Activated B cell treated with CpG ODN at 0.5 μM for 24 hours (primary cell): ENCODE data around the gene PRRT1. TPM values are rescaled to one million over a fixed set of nuclear protein-coding genes. Genes with fewer than 3 reads are reported as not detected.
A peak's percentile ranks its signal among the peaks of the same experiment; 100 is the strongest.

Source experiments
- ATAC-seq: fragments of 200-7000 bp; cut with Tn5 transposase; one replicate; pipeline ENCODE4 v1.10.0; 2021; ENCODE audit warnings: low read depth, mild to moderate bottlenecking, moderate library complexity
- CTCF ChIA-PET: fragments of 350-600 bp; sonication (Branson Sonifier 250); formaldehyde crosslinking; loops from one replicate; lab custom pipeline; 2021; ENCODE audit warnings: antibody characterized with exemption; lab: Charles Lee
- POLR2A ChIA-PET: fragments of 350-600 bp; sonication (Branson Sonifier 250); formaldehyde crosslinking; loops from one replicate; lab custom pipeline; 2021; ENCODE audit warnings: antibody characterized with exemption; lab: Charles Lee
- DNase-seq: peaks from one replicate; pipeline ENCODE4 v3.0.0; 2022
- H3K27ac Mint-ChIP-seq: one replicate; pipeline ENCODE4 v1.8.0; 2020; ENCODE audit warnings: mixed read lengths
- H3K27me3 Mint-ChIP-seq: one replicate; pipeline ENCODE4 v1.8.0; 2021; ENCODE audit warnings: mixed read lengths
- H3K36me3 Mint-ChIP-seq: one replicate; pipeline ENCODE4 v1.8.0; 2021; ENCODE audit warnings: low read depth, mixed read lengths
- H3K4me1 Mint-ChIP-seq: one replicate; pipeline ENCODE4 v1.8.0; 2021; ENCODE audit warnings: mixed read lengths
- H3K4me3 Mint-ChIP-seq: one replicate; pipeline ENCODE4 v1.8.0; 2020; ENCODE audit warnings: mild to moderate bottlenecking, mixed read lengths
- H3K9me3 Mint-ChIP-seq: one replicate; pipeline ENCODE4 v1.8.0; 2020; ENCODE audit warnings: mixed read lengths
- CTCF ChIP-seq: fragments of 200-600 bp; IDR thresholded peaks from one replicate; pipeline ENCODE4 v1.8.0; 2022; ENCODE audit warnings: antibody characterized with exemption, mild to moderate bottlenecking
- intact Hi-C: fragments of 100-400 bp; cut with micrococcal nuclease; formaldehyde crosslinking; loops from one replicate; pipeline ENCODE4 v1.15.1; 2024
- total RNA-seq: library from RNA; stranded (reverse); gene quantifications from 2 replicates; pipeline ENCODE4 v1.2.3, GENCODE V29; 2022

PRRT1 gene
- total RNA-seq, 1 donor from 2014 or later: not detected

GRCh38 chr6:32174416-32174815 is 22.7 kb upstream of the PRRT1 start:
- TF ChIP-seq CTCF: no peak
- H3K27me3 Mint-ChIP-seq: no peaks in the 10 kb centered on the region
- H3K9me3 Mint-ChIP-seq: no peaks in the 10 kb centered on the region
- H3K27ac Mint-ChIP-seq: no peak overlapping the region
- peak overlapping the region; percentile 11 for H3K4me3 Mint-ChIP-seq
- CTCF ChIA-PET: no interaction called here
- intact Hi-C loops: loop anchor here (10.0 kb wide), 1 partner anchor 510 kb away; the partner anchor contains the start of genes C6orf47, CSNK2B, GPANK1 and LY6G5B
- H3K36me3 Mint-ChIP-seq: peaks cover 33% of the 10 kb centered on the region
- POLR2A ChIA-PET: interaction anchor here (1.1 kb wide), 1 partner anchor 21 kb away, joined by 3 read pairs; no protein-coding TSS in a partner anchor
- H3K4me1 Mint-ChIP-seq: peaks cover 45% of the 10 kb centered on the region
- ATAC-seq: no peak
- no peak for DNase-seq

- ATAC-seq (no peak), DNase-seq (no peak)
- peaks cover 28% of the 10 kb centered on the region for H3K36me3 Mint-ChIP-seq
- peaks cover 35% of the 10 kb centered on the region for H3K4me1 Mint-ChIP-seq
- H3K4me3 Mint-ChIP-seq: no peak overlapping the region
- H3K27ac Mint-ChIP-seq: no peak overlapping the region
- CTCF ChIA-PET: interaction anchor here (0.6 kb wide), 1 partner anchor 731 kb away, joined by 3 read pairs; no protein-coding TSS in a partner anchor
- TF ChIP-seq CTCF: no peak
- intact Hi-C loops: loop anchor here (10.0 kb wide), 1 partner anchor 508 kb away; the partner anchor contains the start of genes C6orf47, CSNK2B, GPANK1 and LY6G5B
- no peaks in the 10 kb centered on the region for H3K27me3 Mint-ChIP-seq
- H3K9me3 Mint-ChIP-seq: no peaks in the 10 kb centered on the region
- POLR2A ChIA-PET: interaction anchor here (0.5 kb wide), 1 partner anchor 46 kb away, joined by 3 read pairs; no protein-coding TSS in a partner anchor
These were observed 21.4 kb upstream of the PRRT1 start for GRCh38 chr6:32173051-32173727.

- POLR2A ChIA-PET: no interaction called here
- Mint-ChIP-seq H3K27ac (no peak overlapping the region), H3K9me3 (no peaks in the 10 kb centered on the region), H3K36me3 (peaks cover 33% of the 10 kb centered on the region), H3K4me1 (peaks cover 20% of the 10 kb centered on the region), H3K27me3 (no peaks in the 10 kb centered on the region), H3K4me3 (no peak overlapping the region)
- DNase-seq: no peak
- TF ChIP-seq CTCF: no peak
- intact Hi-C loops: loop anchor here (10.0 kb wide), 1 partner anchor 506 kb away; the partner anchor contains the start of genes C6orf47, CSNK2B, GPANK1 and LY6G5B
- no peak for ATAC-seq
- CTCF ChIA-PET: no interaction called here
These were observed 19.5 kb upstream of the PRRT1 start for GRCh38 chr6:32171234-32171633.

- intact Hi-C loops: loop anchor here (10.0 kb wide), 1 partner anchor 505 kb away; the partner anchor contains the start of genes C6orf47, CSNK2B, GPANK1 and LY6G5B
- Mint-ChIP-seq H3K36me3 (peaks cover 33% of the 10 kb centered on the region), H3K9me3 (no peaks in the 10 kb centered on the region), H3K4me1 (peaks cover 14% of the 10 kb centered on the region), H3K4me3 (no peak overlapping the region), H3K27ac (no peak overlapping the region), H3K27me3 (no peaks in the 10 kb centered on the region)
- CTCF ChIA-PET: no interaction called here
- DNase-seq: no peak
- POLR2A ChIA-PET: interaction anchor here (0.6 kb wide), 1 partner anchor 14 kb away, joined by 3 read pairs; no protein-coding TSS in a partner anchor
- no peak for ATAC-seq
- no peak for TF ChIP-seq CTCF
These were observed 18.6 kb upstream of the PRRT1 start for GRCh38 chr6:32170294-32170693.
